ENCODE measurements around the gene HCN2. TPM values are rescaled to one million over a fixed set of nuclear protein-coding genes. Genes with fewer than 3 reads are reported as not detected.
A peak's percentile ranks its signal among the peaks of the same experiment; 100 is the strongest.

The HCN2 gene
- total RNA-seq, 1 donor from 2014 or later: not detected

DNA sequence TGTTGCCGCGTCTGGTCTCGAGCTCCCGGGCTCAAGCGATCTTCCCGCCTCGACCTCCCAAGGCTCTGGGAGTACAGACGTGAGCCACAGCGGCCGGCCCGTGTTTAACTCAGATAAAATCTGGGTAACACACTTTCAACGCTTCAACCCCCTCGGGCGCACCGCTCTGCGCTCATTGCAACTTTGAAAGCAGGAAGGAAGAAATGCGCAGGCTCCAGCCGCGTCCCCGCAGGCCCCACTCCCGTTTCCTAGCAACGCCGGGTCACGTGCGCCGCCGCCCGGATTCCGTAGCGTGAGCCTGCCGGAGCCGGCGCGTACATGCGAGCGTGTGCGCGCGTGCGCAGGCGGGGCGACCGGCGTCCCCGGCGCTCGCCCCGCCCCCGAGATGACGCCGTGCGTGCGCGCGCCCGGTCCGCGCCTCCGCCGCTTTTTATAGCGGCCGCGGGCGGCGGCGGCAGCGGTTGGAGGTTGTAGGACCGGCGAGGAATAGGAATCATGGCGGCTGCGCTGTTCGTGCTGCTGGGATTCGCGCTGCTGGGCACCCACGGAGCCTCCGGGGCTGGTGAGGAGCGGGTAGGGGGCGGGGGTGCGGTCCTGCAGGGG, 17.4 kb upstream of the HCN2 start, which contains the start of gene BSG:
TSS of gene BSG (plus strand) at position 457 of the 603 bp plus-strand sequence. CDS start at position 496, 39 bp downstream.
- peak within 1 kb of the TSS; percentile 91 for H3K4me3 ChIP-seq (ENCODE audit: low read depth, low read length)
- DNase-seq (ENCODE audit: low read depth): no peak
- TF ChIP-seq, protein P1, sequence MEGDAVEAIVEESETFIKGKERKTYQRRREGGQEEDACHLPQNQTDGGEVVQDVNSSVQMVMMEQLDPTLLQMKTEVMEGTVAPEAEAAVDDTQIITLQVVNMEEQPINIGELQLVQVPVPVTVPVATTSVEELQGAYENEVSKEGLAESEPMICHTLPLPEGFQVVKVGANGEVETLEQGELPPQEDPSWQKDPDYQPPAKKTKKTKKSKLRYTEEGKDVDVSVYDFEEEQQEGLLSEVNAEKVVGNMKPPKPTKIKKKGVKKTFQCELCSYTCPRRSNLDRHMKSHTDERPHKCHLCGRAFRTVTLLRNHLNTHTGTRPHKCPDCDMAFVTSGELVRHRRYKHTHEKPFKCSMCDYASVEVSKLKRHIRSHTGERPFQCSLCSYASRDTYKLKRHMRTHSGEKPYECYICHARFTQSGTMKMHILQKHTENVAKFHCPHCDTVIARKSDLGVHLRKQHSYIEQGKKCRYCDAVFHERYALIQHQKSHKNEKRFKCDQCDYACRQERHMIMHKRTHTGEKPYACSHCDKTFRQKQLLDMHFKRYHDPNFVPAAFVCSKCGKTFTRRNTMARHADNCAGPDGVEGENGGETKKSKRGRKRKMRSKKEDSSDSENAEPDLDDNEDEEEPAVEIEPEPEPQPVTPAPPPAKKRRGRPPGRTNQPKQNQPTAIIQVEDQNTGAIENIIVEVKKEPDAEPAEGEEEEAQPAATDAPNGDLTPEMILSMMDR (conservative IDR thresholded peaks at IDR 0.05; ENCODE audit: low read depth, low read length): no peak

GRCh38 chr19:572743-573518, 16.8 kb upstream of the HCN2 start:
- no peak for DNase-seq (ENCODE audit: low read depth)
- H3K4me3 ChIP-seq (ENCODE audit: low read depth, low read length): peak overlapping the region; percentile 91
- TF ChIP-seq, protein P1 (conservative IDR thresholded peaks at IDR 0.05; ENCODE audit: low read depth, low read length): no peak

DNA sequence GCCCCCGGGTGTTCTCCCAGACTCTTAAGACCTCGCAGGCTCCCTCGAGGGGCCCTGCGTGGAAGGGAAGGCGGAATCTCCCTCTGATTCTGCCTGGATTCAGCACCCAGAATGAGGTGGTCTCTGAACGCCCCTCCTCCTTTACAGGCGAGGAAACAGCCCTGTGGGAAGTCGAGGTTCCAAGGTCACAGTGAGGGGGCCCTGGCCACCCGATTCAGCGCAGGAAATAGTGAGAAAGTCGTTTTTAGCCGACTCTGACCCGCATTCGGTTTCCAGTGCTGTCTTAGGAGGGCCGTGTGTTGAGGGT, 16.2 kb upstream of the HCN2 start:
- TF ChIP-seq, protein P1 (conservative IDR thresholded peaks at IDR 0.05; ENCODE audit: low read depth, low read length): no peak
- H3K4me3 ChIP-seq (ENCODE audit: low read depth, low read length): peak overlapping the region; percentile 91
- DNase-seq (ENCODE audit: low read depth): no peak

DNA sequence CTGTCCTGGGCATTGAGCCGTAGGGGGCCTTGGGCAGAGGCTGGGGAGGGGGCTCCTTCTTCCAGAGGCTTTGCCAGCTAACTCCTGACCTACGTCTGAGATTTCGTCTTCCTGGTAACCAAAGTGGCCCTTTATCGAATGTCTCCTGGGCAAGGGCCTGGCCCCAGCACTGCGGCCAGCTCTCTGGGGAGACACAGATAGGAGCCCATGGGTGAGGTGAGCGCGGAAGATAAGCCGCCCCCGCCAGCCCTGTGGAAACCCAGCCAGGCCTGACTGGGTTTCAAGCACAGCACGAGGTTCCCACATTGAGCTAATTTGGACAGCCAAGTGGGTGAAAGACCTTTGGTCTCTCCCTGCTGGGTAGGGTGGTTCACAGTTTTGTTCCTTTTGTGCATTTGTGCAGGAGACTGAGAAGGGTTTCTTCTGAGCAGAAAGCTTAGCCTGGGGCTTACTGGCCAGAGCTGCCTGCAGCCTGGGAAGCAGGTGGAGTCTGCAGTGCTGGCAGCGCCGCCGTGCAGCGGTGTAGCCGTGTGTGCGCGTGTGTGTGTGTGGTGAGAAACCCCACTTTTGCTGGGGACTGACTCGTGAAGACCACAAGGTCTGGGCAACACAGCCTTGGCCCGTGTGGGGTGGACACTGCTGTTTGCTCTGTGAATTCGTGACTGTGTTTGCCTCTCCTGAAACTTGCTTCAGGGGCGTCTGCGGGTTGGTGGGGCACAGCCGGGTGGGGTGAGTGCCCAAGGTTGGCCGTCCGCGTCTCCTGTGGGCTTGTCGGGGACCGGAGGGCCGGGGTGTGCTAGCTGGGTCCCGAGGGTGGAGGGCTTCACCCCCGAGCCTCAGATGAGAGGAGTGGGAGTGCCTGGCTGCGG, 14.8 kb upstream of the HCN2 start:
- H3K4me3 ChIP-seq (ENCODE audit: low read depth, low read length): peak overlapping the region; percentile 91
- TF ChIP-seq, protein P1 (conservative IDR thresholded peaks at IDR 0.05; ENCODE audit: low read depth, low read length): no peak
- DNase-seq (ENCODE audit: low read depth): no peak

- TF ChIP-seq, protein P1 (conservative IDR thresholded peaks at IDR 0.05; ENCODE audit: low read depth, low read length): no peak
These were observed 13.9 kb upstream of the HCN2 start for GRCh38 chr19:575527-576506.

More at GRCh38 chr19:575527-576506, 13.9 kb upstream of the HCN2 start:
- peak overlapping the region; percentile 91 for H3K4me3 ChIP-seq (ENCODE audit: low read depth, low read length)
- DNase-seq (ENCODE audit: low read depth): no peak
